Mammary epithelial cell (primary cell): ENCODE data around the gene ARSB.
A peak's percentile ranks its signal among the peaks of the same experiment; 100 is the strongest.

Experiments
- EZH2 ChIP-seq: IDR thresholded peaks from 2 replicates; pipeline ENCODE4 v1.6.1; 2012; ENCODE audit warnings: low read length, inconsistent platforms, borderline replicate concordance
- TF ChIP-seq, protein P1 (sequence below), 2 donors: IDR thresholded peaks in 1 of 2; conservative IDR thresholded peaks in 1 of 2; 2 replicates each; pipeline ENCODE4 v1.5.1; 2011 to 2012; ENCODE audit warnings: inconsistent platforms in 2 of 2, low read length in 2 of 2, mild to moderate bottlenecking in 2 of 2, control low read depth in 1 of 2, low read depth in 1 of 2; ENCODE audit not compliant: insufficient read depth in 1 of 2; ENCODE audit errors: extremely low read depth in 1 of 2

DNA sequence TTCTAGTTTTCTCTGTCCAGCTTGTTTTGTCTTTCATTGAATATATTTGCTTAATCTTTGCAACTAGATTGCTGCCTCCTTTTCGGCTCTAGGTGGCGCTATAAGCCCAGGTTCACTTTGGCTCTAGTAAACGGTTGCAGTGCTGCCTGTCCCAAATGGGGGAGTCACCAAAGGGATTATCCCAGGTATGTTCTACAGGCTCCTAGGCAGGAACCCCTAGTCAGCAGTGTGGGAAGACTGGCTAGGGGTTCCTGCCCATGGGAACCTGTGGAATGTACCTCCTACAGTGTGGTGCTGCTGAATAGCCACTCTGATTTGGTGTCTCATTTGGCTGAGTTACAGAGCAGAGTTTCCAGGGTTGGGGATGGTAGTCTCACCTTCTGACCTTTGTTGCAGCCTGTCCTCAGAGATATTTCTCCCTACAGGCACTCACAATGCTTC lies 85.2 kb downstream of the ARSB start:
- TF ChIP-seq, protein P1, sequence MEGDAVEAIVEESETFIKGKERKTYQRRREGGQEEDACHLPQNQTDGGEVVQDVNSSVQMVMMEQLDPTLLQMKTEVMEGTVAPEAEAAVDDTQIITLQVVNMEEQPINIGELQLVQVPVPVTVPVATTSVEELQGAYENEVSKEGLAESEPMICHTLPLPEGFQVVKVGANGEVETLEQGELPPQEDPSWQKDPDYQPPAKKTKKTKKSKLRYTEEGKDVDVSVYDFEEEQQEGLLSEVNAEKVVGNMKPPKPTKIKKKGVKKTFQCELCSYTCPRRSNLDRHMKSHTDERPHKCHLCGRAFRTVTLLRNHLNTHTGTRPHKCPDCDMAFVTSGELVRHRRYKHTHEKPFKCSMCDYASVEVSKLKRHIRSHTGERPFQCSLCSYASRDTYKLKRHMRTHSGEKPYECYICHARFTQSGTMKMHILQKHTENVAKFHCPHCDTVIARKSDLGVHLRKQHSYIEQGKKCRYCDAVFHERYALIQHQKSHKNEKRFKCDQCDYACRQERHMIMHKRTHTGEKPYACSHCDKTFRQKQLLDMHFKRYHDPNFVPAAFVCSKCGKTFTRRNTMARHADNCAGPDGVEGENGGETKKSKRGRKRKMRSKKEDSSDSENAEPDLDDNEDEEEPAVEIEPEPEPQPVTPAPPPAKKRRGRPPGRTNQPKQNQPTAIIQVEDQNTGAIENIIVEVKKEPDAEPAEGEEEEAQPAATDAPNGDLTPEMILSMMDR (conservative IDR thresholded peaks at IDR 0.05 in 1 of 2, IDR thresholded peaks at IDR 0.05 in 1 of 2; ENCODE audit: extremely low read depth in 1 of 2, insufficient read depth in 1 of 2, low read depth in 1 of 2, low read length in 2 of 2): peak; percentile 79 to 83
- TF ChIP-seq EZH2: no peak
